ENCODE measurements around the gene DFFB. TPM values are rescaled to one million over a fixed set of nuclear protein-coding genes. Genes with fewer than 3 reads are reported as not detected.

Gene DFFB
- total RNA-seq, 1 donor from 2014 or later = 17.3 TPM

DNA sequence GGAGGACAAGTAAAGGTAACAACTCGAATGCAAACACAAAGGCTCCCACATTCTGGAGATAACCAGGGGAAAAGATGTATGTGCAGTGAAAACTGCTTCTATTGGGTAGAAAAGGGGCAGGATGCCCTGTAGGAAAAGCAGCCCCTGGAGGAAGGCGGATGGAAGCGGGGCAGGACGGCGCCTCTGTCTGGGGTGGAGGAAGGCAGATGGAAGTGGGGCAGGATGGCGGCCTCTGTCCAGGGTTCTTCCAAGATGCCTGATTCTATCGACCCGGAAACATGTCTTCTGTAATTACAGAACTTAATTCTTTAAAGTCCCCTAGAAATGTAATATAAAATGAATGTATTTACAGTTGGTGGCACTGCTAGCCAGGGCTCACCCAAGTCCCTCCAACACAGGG is 37.0 kb upstream of the DFFB start:
- no peak overlapping the region for H3K4me3 Mint-ChIP-seq (ENCODE audit: low read depth)
- no peak for DNase-seq (ENCODE audit: low spot score)
- no peaks in the 10 kb centered on the region for H3K9me3 Mint-ChIP-seq
- no peaks in the 10 kb centered on the region for H3K27me3 Mint-ChIP-seq (ENCODE audit: low read depth)
- no peak overlapping the region for H3K27ac Mint-ChIP-seq
- intact Hi-C loops (cut with micrococcal nuclease) = no loop called here
- no peaks in the 10 kb centered on the region for H3K4me1 Mint-ChIP-seq (ENCODE audit: low read depth)
- H3K36me3 Mint-ChIP-seq (ENCODE audit: low read depth) = peaks cover 5% of the 10 kb centered on the region

DNA sequence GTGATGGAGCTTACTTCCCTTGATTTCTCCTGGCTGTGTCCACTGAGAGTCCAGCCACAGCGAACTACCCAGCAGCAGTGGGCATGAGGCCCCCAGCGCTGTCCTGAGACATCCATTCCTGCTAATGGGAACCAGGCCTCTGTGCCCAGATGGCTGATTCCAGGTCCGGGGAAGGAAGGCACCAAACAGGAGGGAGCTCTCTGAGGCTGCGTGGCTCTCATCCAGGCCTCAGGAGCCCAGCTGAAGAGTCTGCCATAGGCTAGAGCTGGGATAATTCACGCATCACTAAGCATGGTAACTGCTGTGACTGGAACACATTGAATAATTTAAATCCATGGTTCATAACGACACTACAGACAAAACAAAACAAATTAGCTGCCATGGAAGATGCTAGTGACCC is 36.3 kb upstream of the DFFB start:
- Mint-ChIP-seq H3K9me3 (no peaks in the 10 kb centered on the region), H3K36me3 (ENCODE audit: low read depth) (peaks cover 11% of the 10 kb centered on the region), H3K27ac (no peak overlapping the region), H3K27me3 (ENCODE audit: low read depth) (no peaks in the 10 kb centered on the region), H3K4me3 (ENCODE audit: low read depth) (no peak overlapping the region), H3K4me1 (ENCODE audit: low read depth) (no peaks in the 10 kb centered on the region)
- no peak for DNase-seq (ENCODE audit: low spot score)
- intact Hi-C loops (cut with micrococcal nuclease) = no loop called here

DNA sequence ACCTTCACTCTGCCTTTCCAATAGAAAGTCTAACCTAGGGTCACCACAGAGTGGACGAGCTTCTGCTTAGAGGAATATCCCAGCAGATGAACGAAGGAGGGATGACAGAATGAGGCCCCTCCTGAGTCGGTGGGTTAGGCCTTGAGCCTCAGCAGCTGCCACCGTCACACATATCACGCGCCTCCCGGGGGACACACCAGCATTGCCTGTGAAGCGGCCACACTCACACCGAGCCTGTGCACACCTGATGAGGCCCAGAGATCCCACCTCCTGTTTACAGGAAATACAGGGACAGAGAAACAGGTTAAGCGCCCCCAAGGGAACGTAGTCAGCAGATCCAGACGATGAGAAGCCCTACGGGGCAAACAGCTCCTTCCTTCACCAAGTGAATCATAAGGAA is 35.8 kb upstream of the DFFB start:
- H3K4me1 Mint-ChIP-seq (ENCODE audit: low read depth) = no peaks in the 10 kb centered on the region
- intact Hi-C loops (cut with micrococcal nuclease) = no loop called here
- H3K36me3 Mint-ChIP-seq (ENCODE audit: low read depth) = peaks cover 14% of the 10 kb centered on the region
- H3K4me3 Mint-ChIP-seq (ENCODE audit: low read depth) = no peak overlapping the region
- no peak for DNase-seq (ENCODE audit: low spot score)
- H3K27ac Mint-ChIP-seq = no peak overlapping the region
- H3K27me3 Mint-ChIP-seq (ENCODE audit: low read depth) = no peaks in the 10 kb centered on the region
- no peaks in the 10 kb centered on the region for H3K9me3 Mint-ChIP-seq

DNA sequence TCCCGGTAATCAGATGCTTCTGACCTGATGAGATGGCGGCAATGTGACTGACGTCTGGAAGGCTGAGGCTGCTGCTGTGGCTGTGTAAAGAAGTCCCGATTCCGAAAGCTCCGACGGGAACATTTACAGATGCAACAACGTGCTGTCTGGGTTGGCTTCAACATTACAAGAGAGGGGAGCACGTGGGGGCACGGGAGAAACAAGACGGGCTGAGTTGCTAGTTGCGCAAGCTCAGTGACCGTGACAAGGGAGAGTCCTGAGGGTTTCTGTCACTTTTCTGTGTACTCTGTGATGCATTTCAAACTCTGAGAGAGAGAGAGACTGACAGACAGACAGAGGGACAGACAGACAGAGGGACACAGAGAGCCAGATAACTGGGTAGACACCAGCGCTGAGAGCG is 35.4 kb upstream of the DFFB start:
- intact Hi-C loops (cut with micrococcal nuclease) = no loop called here

DNA sequence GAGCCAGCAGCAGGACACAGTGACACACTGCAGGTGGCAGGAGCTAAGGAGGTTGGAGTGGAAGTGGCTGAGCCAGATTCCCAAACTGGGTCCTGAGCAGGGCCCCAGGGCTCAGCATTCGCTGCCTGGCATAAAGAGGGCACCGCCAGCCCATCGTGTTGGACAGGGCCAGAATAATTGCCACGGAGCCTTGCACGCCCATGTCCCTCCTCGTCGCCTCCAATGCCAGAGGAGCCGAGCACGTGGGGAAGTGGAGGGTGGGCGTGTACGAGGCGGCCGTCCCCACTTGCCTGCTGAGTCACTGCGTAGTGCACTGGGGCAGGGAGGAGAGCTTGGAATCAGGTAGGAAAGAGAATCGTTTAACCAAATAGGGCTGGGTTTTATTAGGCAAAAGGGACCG is 34.9 kb upstream of the DFFB start:
- Mint-ChIP-seq H3K36me3 (ENCODE audit: low read depth) (peaks cover 14% of the 10 kb centered on the region), H3K4me3 (ENCODE audit: low read depth) (no peak overlapping the region), H3K27ac (no peak overlapping the region), H3K9me3 (no peaks in the 10 kb centered on the region), H3K27me3 (ENCODE audit: low read depth) (no peaks in the 10 kb centered on the region), H3K4me1 (ENCODE audit: low read depth) (no peaks in the 10 kb centered on the region)
- DNase-seq (ENCODE audit: low spot score) = no peak
- intact Hi-C loops (cut with micrococcal nuclease) = no loop called here

More for the DNA sequence above, 35.4 kb upstream of the DFFB start:
- Mint-ChIP-seq H3K36me3 (ENCODE audit: low read depth) (peaks cover 14% of the 10 kb centered on the region), H3K27me3 (ENCODE audit: low read depth) (no peaks in the 10 kb centered on the region), H3K4me1 (ENCODE audit: low read depth) (no peaks in the 10 kb centered on the region), H3K9me3 (no peaks in the 10 kb centered on the region), H3K27ac (no peak overlapping the region), H3K4me3 (ENCODE audit: low read depth) (no peak overlapping the region)
- no peak for DNase-seq (ENCODE audit: low spot score)

DNA sequence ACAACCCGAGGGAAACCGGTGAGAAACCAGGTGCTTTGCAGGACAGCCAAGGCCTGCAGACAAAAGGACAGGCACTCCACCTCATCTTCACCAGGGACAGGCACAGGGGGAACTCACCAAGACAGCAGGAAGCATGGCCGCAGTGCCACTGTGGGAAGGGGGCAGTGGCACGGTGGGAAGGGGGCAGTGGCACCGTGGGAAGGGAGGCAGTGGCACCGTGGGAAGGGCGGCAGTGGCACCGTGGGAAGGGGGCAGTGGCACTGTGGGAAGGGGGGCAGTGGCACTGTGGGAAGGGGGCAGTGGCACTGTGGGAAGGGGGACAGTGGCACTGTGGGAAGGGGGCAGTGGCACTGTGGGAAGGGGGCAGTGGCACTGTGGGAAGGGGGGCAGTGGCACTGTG is 32.6 kb upstream of the DFFB start:
- H3K4me1 Mint-ChIP-seq (ENCODE audit: low read depth) = no peaks in the 10 kb centered on the region
- peaks cover 22% of the 10 kb centered on the region for H3K36me3 Mint-ChIP-seq (ENCODE audit: low read depth)
- DNase-seq (ENCODE audit: low spot score) = no peak
- H3K27me3 Mint-ChIP-seq (ENCODE audit: low read depth) = no peaks in the 10 kb centered on the region
- no peak overlapping the region for H3K4me3 Mint-ChIP-seq (ENCODE audit: low read depth)
- intact Hi-C loops (cut with micrococcal nuclease) = no loop called here
- no peaks in the 10 kb centered on the region for H3K9me3 Mint-ChIP-seq
- H3K27ac Mint-ChIP-seq = no peak overlapping the region

DNA sequence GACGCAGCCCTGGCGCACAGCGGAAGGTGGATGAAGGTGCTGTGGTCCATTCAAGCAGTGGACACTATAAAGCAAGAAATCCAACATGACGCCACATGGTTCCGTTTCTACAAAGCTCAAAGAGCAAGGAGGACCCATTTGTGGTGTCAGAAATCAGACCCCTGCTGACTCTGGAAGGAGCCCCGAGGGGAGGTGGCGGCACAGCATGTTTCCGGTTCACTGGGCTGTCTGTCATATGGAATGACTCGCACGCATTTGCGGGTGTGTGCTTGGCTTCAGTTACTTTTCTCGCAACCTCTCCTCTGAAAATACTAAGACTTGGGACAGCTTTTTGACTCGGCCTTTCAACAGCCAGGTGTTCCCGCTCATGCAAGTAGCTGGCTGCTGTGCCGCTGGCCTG is 31.9 kb upstream of the DFFB start:
- Mint-ChIP-seq H3K27ac (no peak overlapping the region), H3K27me3 (ENCODE audit: low read depth) (no peaks in the 10 kb centered on the region)
- no peak for DNase-seq (ENCODE audit: low spot score)

DNA sequence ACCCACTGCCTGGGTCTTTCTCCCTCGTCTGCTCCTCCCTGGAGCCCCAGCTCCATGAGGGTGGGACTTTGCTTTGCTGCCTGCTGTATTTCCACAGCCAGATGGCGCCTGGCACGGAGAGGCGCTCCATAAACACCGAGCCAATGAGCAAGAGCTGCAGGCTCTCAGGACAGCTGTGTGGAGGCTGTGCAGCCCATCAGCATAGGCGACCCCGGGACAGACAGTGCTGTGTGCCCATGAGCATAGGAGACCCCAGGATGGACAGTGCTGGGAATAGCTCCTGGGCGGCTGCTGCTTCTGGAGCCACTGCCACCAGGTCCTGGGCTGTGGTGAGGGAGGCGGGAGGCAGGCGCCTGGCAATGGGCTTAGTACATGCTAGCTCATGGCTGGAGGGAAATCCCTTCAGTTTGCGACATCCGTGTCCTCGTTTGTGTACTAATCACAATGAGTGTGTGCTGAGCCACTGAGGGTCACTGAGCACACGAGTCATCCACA is 29.4 kb upstream of the DFFB start:
- H3K4me1 Mint-ChIP-seq (ENCODE audit: low read depth) = no peaks in the 10 kb centered on the region
- intact Hi-C loops (cut with micrococcal nuclease) = no loop called here
- H3K27ac Mint-ChIP-seq = no peak overlapping the region
- no peak for DNase-seq (ENCODE audit: low spot score)
- peaks cover 40% of the 10 kb centered on the region for H3K36me3 Mint-ChIP-seq (ENCODE audit: low read depth)
- no peaks in the 10 kb centered on the region for H3K9me3 Mint-ChIP-seq
- no peak overlapping the region for H3K4me3 Mint-ChIP-seq (ENCODE audit: low read depth)
- H3K27me3 Mint-ChIP-seq (ENCODE audit: low read depth) = no peaks in the 10 kb centered on the region

More for the DNA sequence above, 31.9 kb upstream of the DFFB start:
- H3K36me3 Mint-ChIP-seq (ENCODE audit: low read depth) = peaks cover 22% of the 10 kb centered on the region
- H3K9me3 Mint-ChIP-seq = no peaks in the 10 kb centered on the region
- intact Hi-C loops (cut with micrococcal nuclease) = no loop called here
- no peak overlapping the region for H3K4me3 Mint-ChIP-seq (ENCODE audit: low read depth)
- no peaks in the 10 kb centered on the region for H3K4me1 Mint-ChIP-seq (ENCODE audit: low read depth)

DNA sequence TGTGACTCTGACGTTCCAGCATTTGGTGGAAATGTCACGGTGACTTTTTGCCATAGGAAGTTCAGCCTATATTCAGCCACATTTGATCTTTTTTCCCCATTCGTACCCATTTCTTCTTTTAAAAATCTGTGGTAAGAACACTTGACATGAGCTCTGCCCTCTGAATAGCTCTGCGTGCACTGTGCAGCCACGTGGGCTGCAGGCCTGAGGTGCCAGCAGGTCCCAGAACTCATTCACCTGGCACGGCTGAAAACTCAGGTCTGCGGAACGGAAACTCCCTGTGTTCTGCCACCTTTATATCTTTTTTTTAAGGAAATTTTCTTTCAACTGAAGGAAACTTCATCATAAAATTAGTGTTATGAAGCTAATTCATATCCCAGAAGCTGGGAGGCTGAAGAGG is 28.9 kb upstream of the DFFB start:
- Mint-ChIP-seq H3K27me3 (ENCODE audit: low read depth) (no peaks in the 10 kb centered on the region), H3K36me3 (ENCODE audit: low read depth) (peaks cover 43% of the 10 kb centered on the region), H3K4me1 (ENCODE audit: low read depth) (no peaks in the 10 kb centered on the region), H3K9me3 (no peaks in the 10 kb centered on the region), H3K4me3 (ENCODE audit: low read depth) (no peak overlapping the region), H3K27ac (no peak overlapping the region)
- DNase-seq (ENCODE audit: low spot score) = no peak
- intact Hi-C loops (cut with micrococcal nuclease) = no loop called here

DNA sequence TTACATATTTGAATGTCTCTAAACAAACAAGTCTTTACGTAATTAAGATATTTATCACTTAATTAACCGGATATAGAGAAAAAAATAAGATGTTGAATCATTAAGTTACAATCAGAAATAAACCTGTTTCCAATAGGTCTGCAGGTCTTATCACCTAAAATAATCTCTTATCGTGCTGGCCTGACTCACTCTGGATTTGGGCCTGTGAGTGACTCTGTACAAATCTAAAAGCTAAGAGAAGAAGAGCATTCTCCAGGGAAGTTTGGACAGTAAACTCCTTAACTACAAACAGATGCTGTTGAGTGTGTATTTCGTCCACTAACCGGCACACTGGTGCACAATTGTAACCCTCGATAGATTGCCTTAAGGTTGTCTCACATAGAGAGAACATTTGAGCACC is 25.6 kb upstream of the DFFB start:
- no peaks in the 10 kb centered on the region for H3K9me3 Mint-ChIP-seq
- H3K4me1 Mint-ChIP-seq (ENCODE audit: low read depth) = no peaks in the 10 kb centered on the region
- no peak overlapping the region for H3K27ac Mint-ChIP-seq
- no peak overlapping the region for H3K4me3 Mint-ChIP-seq (ENCODE audit: low read depth)
- H3K27me3 Mint-ChIP-seq (ENCODE audit: low read depth) = no peaks in the 10 kb centered on the region
- no peak for DNase-seq (ENCODE audit: low spot score)
- peaks cover 45% of the 10 kb centered on the region for H3K36me3 Mint-ChIP-seq (ENCODE audit: low read depth)
- intact Hi-C loops (cut with micrococcal nuclease) = no loop called here

DNA sequence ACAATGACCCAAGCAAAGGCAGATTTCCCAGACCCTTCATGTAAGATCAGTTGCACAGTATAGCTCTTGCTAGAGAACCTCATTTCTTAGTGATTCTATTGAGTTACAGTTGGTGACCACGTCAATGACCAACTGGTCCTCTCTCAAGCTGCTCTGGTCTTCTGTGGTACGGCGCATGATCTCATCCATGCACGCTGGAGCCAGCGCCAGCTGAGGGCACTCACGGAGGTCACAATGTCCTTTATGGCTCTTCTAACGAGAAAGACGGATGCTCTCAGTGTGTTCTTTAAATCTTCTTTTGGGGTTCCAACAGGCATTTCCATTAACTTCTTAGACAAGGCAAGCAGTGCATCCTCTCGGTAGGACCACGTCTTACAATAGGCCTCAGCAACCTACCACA is 22.6 kb upstream of the DFFB start:
- Mint-ChIP-seq H3K4me1 (ENCODE audit: low read depth) (no peaks in the 10 kb centered on the region), H3K9me3 (peaks cover 6% of the 10 kb centered on the region), H3K27ac (no peak overlapping the region), H3K4me3 (ENCODE audit: low read depth) (no peak overlapping the region), H3K27me3 (ENCODE audit: low read depth) (no peaks in the 10 kb centered on the region), H3K36me3 (ENCODE audit: low read depth) (peaks cover 67% of the 10 kb centered on the region)
- no peak for DNase-seq (ENCODE audit: low spot score)
- intact Hi-C loops (cut with micrococcal nuclease) = no loop called here

DNA sequence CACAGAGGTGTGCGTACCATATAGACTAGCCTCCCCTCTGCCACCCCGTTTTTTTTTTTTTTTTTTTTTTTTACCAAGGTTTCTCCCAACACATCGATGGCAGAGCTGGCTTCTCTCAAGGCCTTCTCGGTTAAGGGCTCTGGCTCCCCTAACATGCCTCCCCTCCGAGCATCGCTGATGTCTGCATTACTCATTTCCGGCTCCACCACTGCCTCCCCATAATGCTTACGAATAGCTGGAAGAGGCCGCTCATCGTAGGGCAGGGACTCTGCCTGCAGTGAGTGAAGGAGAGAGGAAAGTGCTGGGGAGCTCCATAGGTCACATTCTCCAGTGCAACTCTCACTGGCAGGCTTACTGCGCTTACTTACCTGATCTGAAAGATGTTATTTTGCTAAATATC is 20.9 kb upstream of the DFFB start:
- peaks cover 67% of the 10 kb centered on the region for H3K36me3 Mint-ChIP-seq (ENCODE audit: low read depth)
- H3K4me3 Mint-ChIP-seq (ENCODE audit: low read depth) = no peak overlapping the region
- no peaks in the 10 kb centered on the region for H3K4me1 Mint-ChIP-seq (ENCODE audit: low read depth)
- DNase-seq (ENCODE audit: low spot score) = no peak
- peaks cover 6% of the 10 kb centered on the region for H3K9me3 Mint-ChIP-seq
- intact Hi-C loops (cut with micrococcal nuclease) = no loop called here
- no peak overlapping the region for H3K27ac Mint-ChIP-seq
- no peaks in the 10 kb centered on the region for H3K27me3 Mint-ChIP-seq (ENCODE audit: low read depth)

DNA sequence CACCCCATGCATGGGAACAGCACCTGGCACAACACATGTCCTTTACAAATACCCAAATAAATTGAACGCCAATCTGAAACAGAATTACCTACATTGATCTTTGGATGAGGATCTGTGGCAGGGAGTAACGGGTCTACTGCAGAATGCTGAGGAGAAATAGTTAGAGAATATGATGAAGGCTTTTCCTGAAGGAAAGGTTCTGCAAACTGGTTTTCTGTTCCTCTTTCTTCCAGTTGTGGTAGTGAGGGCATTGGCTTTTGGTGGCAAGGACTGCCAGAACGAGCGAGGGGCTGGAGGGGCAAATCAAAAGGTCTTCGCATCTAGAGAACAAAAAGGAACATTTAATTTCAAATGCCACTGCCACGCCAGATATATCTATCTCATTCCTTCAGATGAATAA is 20.1 kb upstream of the DFFB start:
- H3K27me3 Mint-ChIP-seq (ENCODE audit: low read depth) = no peaks in the 10 kb centered on the region
- peaks cover 65% of the 10 kb centered on the region for H3K36me3 Mint-ChIP-seq (ENCODE audit: low read depth)

DNA sequence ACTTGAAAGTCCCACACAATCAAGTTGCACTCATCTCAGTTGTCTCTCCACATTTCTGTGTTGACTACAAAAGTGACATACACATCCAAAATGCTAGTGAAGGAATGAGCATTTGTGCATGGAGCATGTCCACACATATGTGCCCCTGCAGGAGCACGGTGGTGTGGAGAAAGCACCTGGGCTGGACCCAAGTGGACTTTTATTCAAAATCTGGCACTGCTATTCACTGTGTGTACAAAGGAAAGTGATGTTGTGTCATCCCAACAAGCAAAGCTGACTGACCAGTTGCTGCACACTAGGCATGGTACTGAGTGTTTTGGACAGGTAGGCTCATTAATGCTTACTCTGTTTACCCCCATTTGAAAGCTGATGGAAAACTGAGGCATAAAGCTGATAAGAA is 19.6 kb upstream of the DFFB start:
- Mint-ChIP-seq H3K4me3 (ENCODE audit: low read depth) (no peak overlapping the region), H3K36me3 (ENCODE audit: low read depth) (peaks cover 67% of the 10 kb centered on the region), H3K4me1 (ENCODE audit: low read depth) (no peaks in the 10 kb centered on the region), H3K27me3 (ENCODE audit: low read depth) (no peaks in the 10 kb centered on the region), H3K9me3 (peaks cover 6% of the 10 kb centered on the region), H3K27ac (no peak overlapping the region)
- DNase-seq (ENCODE audit: low spot score) = no peak
- intact Hi-C loops (cut with micrococcal nuclease) = no loop called here

More for the DNA sequence above, 20.1 kb upstream of the DFFB start:
- intact Hi-C loops (cut with micrococcal nuclease) = no loop called here
- H3K27ac Mint-ChIP-seq = no peak overlapping the region
- no peak overlapping the region for H3K4me3 Mint-ChIP-seq (ENCODE audit: low read depth)
- DNase-seq (ENCODE audit: low spot score) = no peak
- H3K9me3 Mint-ChIP-seq = peaks cover 6% of the 10 kb centered on the region
- no peaks in the 10 kb centered on the region for H3K4me1 Mint-ChIP-seq (ENCODE audit: low read depth)
